ENCODE results near the gene GCK. TPM values are rescaled to one million over a fixed set of nuclear protein-coding genes. Genes with fewer than 3 reads are reported as not detected.
"Not testable (repeated sequence)": the region's sequence is repeated elsewhere in the genome, so short reads cannot be mapped to it uniquely, and the experiment has no call there.

Gene GCK
- total RNA-seq, 1 donor from 2014 or later, result 2.7 TPM

- Histone ChIP-seq H3K27me3 (no peaks in the 10 kb centered on the region), H3K27ac (no peak overlapping the region), H3K4me3 (no peak overlapping the region), H3K9me3 (no peaks in the 10 kb centered on the region), H3K4me1 (no peaks in the 10 kb centered on the region), H3K36me3 (no peaks in the 10 kb centered on the region)
- intact Hi-C loops (cut with DNase I), result no loop called here
- no peak for TF ChIP-seq CTCF (IDR thresholded peaks at IDR 0.05)
- no peak for DNase-seq (ENCODE audit: low spot score in 2 of 2)
Measured at GRCh38 chr7:44173911-44174693, 15.1 kb downstream of the GCK start.

GRCh38 chr7:44172803-44173424, 16.3 kb downstream of the GCK start:
- Histone ChIP-seq H3K36me3 (no peaks in the 10 kb centered on the region), H3K9me3 (no peaks in the 10 kb centered on the region), H3K27me3 (no peaks in the 10 kb centered on the region), H3K4me3 (no peak overlapping the region), H3K27ac (no peak overlapping the region), H3K4me1 (no peaks in the 10 kb centered on the region)
- intact Hi-C loops (cut with DNase I), result no loop called here
- DNase-seq (ENCODE audit: low spot score in 2 of 2), result no peak
- TF ChIP-seq CTCF (IDR thresholded peaks at IDR 0.05), result no peak

- Histone ChIP-seq H3K27me3 (no peaks in the 10 kb centered on the region), H3K9me3 (no peaks in the 10 kb centered on the region), H3K27ac (no peak overlapping the region), H3K4me3 (no peak overlapping the region), H3K36me3 (no peaks in the 10 kb centered on the region), H3K4me1 (no peaks in the 10 kb centered on the region)
- no peak for TF ChIP-seq CTCF (IDR thresholded peaks at IDR 0.05)
- no peak for DNase-seq (ENCODE audit: low spot score in 2 of 2)
- intact Hi-C loops (cut with DNase I), result no loop called here
Measured at GRCh38 chr7:44172352-44172751, 16.9 kb downstream of the GCK start.

GRCh38 chr7:44171901-44172300, 17.3 kb downstream of the GCK start:
- H3K36me3 ChIP-seq; H3K27me3 ChIP-seq; intact Hi-C loops (cut with DNase I); H3K4me3 ChIP-seq; H3K9me3 ChIP-seq; H3K27ac ChIP-seq; H3K4me1 ChIP-seq: not testable (repeated sequence)
- peak in 1 of 2 donors; percentile 38 for DNase-seq (ENCODE audit: low spot score in 2 of 2)

GRCh38 chr7:44167920-44168319, 21.3 kb downstream of the GCK start:
- intact Hi-C loops (cut with DNase I), result no loop called here
- no peaks in the 10 kb centered on the region for H3K9me3 ChIP-seq
- no peaks in the 10 kb centered on the region for H3K27me3 ChIP-seq
- no peaks in the 10 kb centered on the region for H3K36me3 ChIP-seq
- H3K4me1 ChIP-seq, result no peaks in the 10 kb centered on the region
- DNase-seq (ENCODE audit: low spot score in 2 of 2), result no peak
- H3K27ac ChIP-seq, result no peak overlapping the region
- H3K4me3 ChIP-seq, result no peak overlapping the region
- no peak for TF ChIP-seq CTCF (IDR thresholded peaks at IDR 0.05)

- no peaks in the 10 kb centered on the region for H3K27me3 ChIP-seq
- no peaks in the 10 kb centered on the region for H3K9me3 ChIP-seq
- no peak overlapping the region for H3K27ac ChIP-seq
- TF ChIP-seq CTCF (IDR thresholded peaks at IDR 0.05), result no peak
- H3K4me1 ChIP-seq, result no peaks in the 10 kb centered on the region
- no peak for DNase-seq (ENCODE audit: low spot score in 2 of 2)
- H3K4me3 ChIP-seq, result no peak overlapping the region
- intact Hi-C loops (cut with DNase I), result no loop called here
- no peaks in the 10 kb centered on the region for H3K36me3 ChIP-seq
Measured at GRCh38 chr7:44163591-44163990, 25.6 kb downstream of the GCK start.
